Cardiac fibroblast (primary cell): ENCODE measurements around the gene IL3RA.

Experiments used
- DNase-seq, 2 donors: peaks; one replicate each; pipeline versions ENCODE4 v3.0.0 to v3.0.0-alpha.2; 2010; ENCODE audit warnings: low read depth in 2 of 2
- H3K4me3 ChIP-seq, 2 donors: replicated peaks in 1 of 2; 1 replicate in 1 of 2; 2 replicates in 1 of 2; pipeline ENCODE4 v1.5.1; 2011; ENCODE audit warnings: low read depth in 2 of 2, low read length in 2 of 2, mild to moderate bottlenecking in 2 of 2, moderate library complexity in 1 of 2
- CTCF ChIP-seq: IDR thresholded peaks from one replicate; pipeline ENCODE4 v1.5.1; 2011; ENCODE audit warnings: low read depth, mild to moderate bottlenecking, low read length, inconsistent platforms

IL3RA gene

GRCh38 chrX:1316527-1316926, 20.1 kb upstream of the IL3RA start:
- no peak for TF ChIP-seq CTCF
- no peak for DNase-seq
- no peak overlapping the region for H3K4me3 ChIP-seq

GRCh38 chrX:1321674-1322073, 14.9 kb upstream of the IL3RA start:
- H3K4me3 ChIP-seq: no peak overlapping the region
- TF ChIP-seq CTCF: no peak
- DNase-seq: no peak

- TF ChIP-seq CTCF: no peak
- no peak for DNase-seq
- no peak overlapping the region for H3K4me3 ChIP-seq
These were observed 14.2 kb upstream of the IL3RA start for GRCh38 chrX:1322393-1322792.

GRCh38 chrX:1323315-1323714, 13.3 kb upstream of the IL3RA start:
- H3K4me3 ChIP-seq: no peak overlapping the region
- peak; percentile 26 for TF ChIP-seq CTCF
- peak in 1 of 2 donors; percentile 5 for DNase-seq

- DNase-seq: no peak
- no peak for TF ChIP-seq CTCF
- H3K4me3 ChIP-seq: no peak overlapping the region
These were observed 11.0 kb upstream of the IL3RA start for GRCh38 chrX:1325515-1326116.

GRCh38 chrX:1327651-1328304, 8.8 kb upstream of the IL3RA start:
- DNase-seq: no peak

More at GRCh38 chrX:1327651-1328304, 8.8 kb upstream of the IL3RA start:
- TF ChIP-seq CTCF: no peak
- no peak overlapping the region for H3K4me3 ChIP-seq
